GM12864 (cell line): ENCODE data around the gene NTNG2.

Experiments used
- DNase-seq: peaks from one replicate; pipeline ENCODE4 v3.0.0-alpha.2; 2011; ENCODE audit warnings: low read depth
- H3K4me3 ChIP-seq: 2 replicates; pipeline ENCODE4 v1.5.1; 2011; ENCODE audit warnings: mild to moderate bottlenecking, low read depth, low read length, control low read depth
- CTCF ChIP-seq: IDR thresholded peaks from 2 replicates; pipeline ENCODE4 v1.5.1; 2011; ENCODE audit warnings: low read depth, mild to moderate bottlenecking, moderate library complexity, low read length, control low read depth, inconsistent platforms; ENCODE audit errors: missing control alignments

NTNG2 gene

GRCh38 chr9:132190966-132191365, 29.1 kb downstream of the NTNG2 start:
- no peak for TF ChIP-seq CTCF
- no peak for DNase-seq
- no peak overlapping the region for H3K4me3 ChIP-seq

- no peak overlapping the region for H3K4me3 ChIP-seq
- no peak for TF ChIP-seq CTCF
- DNase-seq: no peak
These were observed 30.9 kb downstream of the NTNG2 start for GRCh38 chr9:132192728-132193127.

GRCh38 chr9:132193227-132194124, 31.6 kb downstream of the NTNG2 start:
- TF ChIP-seq CTCF: no peak
- no peak for DNase-seq

GRCh38 chr9:132194508-132194907, 32.6 kb downstream of the NTNG2 start:
- no peak for TF ChIP-seq CTCF
- H3K4me3 ChIP-seq: no peak overlapping the region
- no peak for DNase-seq

More at GRCh38 chr9:132193227-132194124, 31.6 kb downstream of the NTNG2 start:
- H3K4me3 ChIP-seq: no peak overlapping the region

GRCh38 chr9:132197315-132197714, 35.5 kb downstream of the NTNG2 start:
- no peak overlapping the region for H3K4me3 ChIP-seq
- DNase-seq: no peak
- no peak for TF ChIP-seq CTCF

GRCh38 chr9:132197856-132198550, 36.1 kb downstream of the NTNG2 start:
- no peak for TF ChIP-seq CTCF
- no peak for DNase-seq
- H3K4me3 ChIP-seq: no peak overlapping the region
